Endothelial cell of umbilical vein (primary cell): ENCODE results near the gene ATP1A4.

Source experiments
- CTCF ChIP-seq, 2 donors: IDR thresholded peaks; 1 replicate in 1 of 2; 2 replicates in 1 of 2; pipeline ENCODE4 v1.5.1; 2011; ENCODE audit warnings: low read length in 2 of 2, mild to moderate bottlenecking in 2 of 2, moderate library complexity in 2 of 2, control low read depth in 1 of 2, inconsistent platforms in 1 of 2, low read depth in 1 of 2; ENCODE audit not compliant: insufficient read depth in 1 of 2; ENCODE audit errors: extremely low read depth in 1 of 2
- MYC ChIP-seq: IDR thresholded peaks from one replicate; pipeline ENCODE4 v1.6.1; 2011; ENCODE audit warnings: mild to moderate bottlenecking, low read depth, low read length

- no peak for TF ChIP-seq MYC
- TF ChIP-seq CTCF (IDR thresholded peaks at IDR 0.05; ENCODE audit: extremely low read depth in 1 of 2, insufficient read depth in 1 of 2, low read depth in 1 of 2, low read length in 2 of 2): no peak
These were observed 25.8 kb downstream of the ATP1A4 start for GRCh38 chr1:160177231-160177630.
